GM18867 (cell line): ENCODE results near the gene MRPS34.

Experiments
- ATAC-seq: cut with Tn5 transposase; IDR thresholded peaks from one replicate; pipeline ENCODE4 v1.9.1; 2021; ENCODE audit warnings: mild to moderate bottlenecking, moderate library complexity; ENCODE audit not compliant: unreplicated experiment

The MRPS34 gene

GRCh38 chr16:1771188-1771863 is 1.6 kb downstream of the MRPS34 start, which contains the start of gene NME3:
Gene NME3 (minus strand): TSS chr16:1771543. CDS start chr16:1771534, 9 bp downstream.
- peak; percentile 24 for ATAC-seq

- no peak for ATAC-seq
Observed at GRCh38 chr16:1770328-1771187, 2.4 kb downstream of the MRPS34 start.

DNA sequence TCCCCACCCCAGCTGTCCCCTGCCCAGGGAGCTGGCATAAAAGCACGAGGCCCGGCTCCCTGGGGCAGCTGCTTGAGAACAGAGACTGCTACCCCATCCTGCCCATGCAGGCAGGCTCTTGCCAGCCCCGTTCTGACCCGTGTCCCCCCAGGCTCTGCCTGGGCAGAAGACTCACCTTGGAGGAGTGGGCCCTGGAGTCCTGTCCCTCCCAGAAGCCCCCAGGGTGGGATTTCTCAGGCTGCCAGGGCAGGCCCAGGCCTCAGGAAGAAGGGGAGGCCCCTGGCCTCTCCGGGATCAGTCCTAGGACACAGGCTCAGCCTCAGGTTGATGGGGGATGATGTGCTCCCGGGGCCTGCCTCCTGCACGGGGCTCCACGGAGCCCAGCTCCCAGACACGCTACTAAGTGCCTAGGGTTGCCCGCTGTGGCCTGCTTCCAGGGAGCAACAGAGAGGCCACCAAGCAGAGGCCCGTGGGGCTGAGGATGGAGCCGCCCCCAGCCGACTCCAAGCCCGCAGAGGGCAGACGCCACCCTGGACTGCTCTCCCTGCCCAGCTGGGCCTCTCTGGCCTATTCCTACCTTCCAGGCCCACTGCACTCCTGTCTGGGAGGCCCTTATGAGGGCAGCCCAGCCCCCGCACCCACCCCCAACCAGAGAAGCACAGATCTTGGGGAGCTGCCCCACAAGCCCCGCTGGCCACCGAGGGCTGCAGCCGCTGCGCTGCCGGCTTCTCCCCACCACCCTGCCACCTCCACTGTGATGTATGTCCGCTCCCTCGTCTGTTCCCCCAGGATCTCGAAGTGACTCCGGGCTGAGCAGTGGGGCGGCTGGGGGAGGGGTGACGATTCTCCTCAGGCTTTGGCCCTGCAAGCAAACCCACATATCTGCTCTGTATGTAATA is 3.3 kb downstream of the MRPS34 start:
- no peak for ATAC-seq

DNA sequence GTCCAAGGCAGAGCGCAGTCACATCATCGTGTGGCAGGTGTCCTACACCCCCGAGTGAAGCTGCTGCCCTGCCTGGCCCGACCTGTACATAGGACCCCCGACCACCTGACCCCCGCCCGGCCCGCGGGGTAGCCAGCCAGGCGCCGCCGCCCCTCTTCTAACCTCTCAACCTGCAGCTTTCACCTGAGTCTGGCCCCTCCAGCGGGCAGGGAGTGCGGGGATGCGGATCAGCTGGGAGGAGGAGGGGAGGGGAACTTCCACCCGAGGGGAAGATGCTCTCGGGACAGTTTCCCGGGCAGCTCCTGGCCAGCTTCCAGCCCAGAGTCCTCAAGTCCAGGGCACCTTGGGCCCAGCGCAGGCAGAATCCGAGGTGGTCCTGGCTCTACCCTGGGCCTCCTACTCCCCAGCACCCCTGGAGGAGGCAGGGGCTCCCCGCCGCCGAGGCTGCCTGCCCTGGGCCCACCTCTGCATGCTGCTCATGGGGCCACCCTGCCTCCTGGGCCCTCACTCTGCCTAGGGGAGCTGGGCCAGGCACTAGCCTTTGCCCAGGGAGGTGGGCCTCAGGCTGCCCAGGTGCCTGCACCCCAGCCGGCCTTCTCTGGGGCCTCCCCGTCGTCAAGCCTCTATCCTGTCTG is 4.0 kb downstream of the MRPS34 start:
- ATAC-seq = no peak

GRCh38 chr16:1768061-1768766 is 4.7 kb downstream of the MRPS34 start:
- ATAC-seq = no peak

DNA sequence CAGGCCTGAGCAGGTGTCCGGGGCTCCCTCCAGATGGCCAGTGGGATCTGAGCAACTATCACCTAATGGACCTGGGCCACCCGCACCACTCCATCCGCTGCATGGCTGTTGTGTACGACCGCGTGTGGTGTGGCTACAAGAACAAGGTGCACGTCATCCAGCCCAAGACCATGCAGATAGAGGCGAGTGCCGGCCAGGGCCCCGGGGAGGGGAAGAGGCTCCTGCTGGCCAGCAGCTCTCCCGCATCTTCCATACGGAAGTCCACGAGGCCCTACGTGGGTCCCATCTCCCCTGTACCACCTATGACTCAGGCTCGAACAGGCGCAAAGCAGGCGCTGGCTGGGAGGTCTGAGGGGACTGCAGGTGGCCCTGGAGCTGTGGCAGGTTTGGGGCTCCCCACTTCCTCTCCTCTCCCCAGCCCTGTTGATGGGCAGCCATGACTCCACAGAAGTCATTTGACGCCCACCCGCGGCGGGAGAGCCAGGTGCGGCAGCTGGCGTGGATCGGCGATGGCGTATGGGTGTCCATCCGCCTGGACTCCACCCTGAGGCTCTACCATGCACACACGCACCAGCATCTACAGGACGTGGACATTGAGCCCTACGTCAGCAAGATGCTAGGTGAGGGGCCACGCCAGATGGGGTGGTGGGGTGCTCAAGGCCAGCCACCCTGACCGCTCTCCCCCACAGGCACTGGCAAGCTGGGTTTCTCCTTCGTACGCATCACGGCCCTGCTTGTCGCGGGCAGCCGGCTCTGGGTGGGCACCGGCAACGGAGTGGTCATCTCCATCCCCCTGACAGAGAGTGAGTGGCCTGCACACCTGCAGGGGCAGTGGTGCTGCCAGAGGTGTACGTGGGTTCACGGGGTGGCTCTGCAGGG is 5.6 kb downstream of the MRPS34 start:
- no peak for ATAC-seq

- no peak for ATAC-seq
Observed at GRCh38 chr16:1766701-1767100, 6.2 kb downstream of the MRPS34 start.

DNA sequence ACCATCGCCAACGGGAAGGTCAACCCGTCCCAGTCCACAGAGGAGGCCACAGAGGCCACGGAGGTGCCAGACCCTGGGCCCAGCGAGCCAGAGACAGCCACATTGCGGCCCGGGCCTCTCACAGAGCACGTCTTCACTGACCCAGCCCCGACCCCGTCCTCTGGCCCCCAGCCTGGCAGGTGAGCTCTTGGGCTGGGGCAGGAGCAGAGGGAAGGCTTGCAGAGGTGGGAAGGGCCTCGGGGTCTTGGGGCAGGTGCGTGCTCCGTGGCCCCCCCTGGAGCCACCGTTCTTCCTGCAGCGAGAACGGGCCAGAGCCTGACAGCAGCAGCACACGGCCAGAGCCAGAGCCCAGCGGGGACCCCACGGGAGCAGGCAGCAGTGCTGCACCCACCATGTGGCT is 6.7 kb downstream of the MRPS34 start:
- ATAC-seq = no peak

DNA sequence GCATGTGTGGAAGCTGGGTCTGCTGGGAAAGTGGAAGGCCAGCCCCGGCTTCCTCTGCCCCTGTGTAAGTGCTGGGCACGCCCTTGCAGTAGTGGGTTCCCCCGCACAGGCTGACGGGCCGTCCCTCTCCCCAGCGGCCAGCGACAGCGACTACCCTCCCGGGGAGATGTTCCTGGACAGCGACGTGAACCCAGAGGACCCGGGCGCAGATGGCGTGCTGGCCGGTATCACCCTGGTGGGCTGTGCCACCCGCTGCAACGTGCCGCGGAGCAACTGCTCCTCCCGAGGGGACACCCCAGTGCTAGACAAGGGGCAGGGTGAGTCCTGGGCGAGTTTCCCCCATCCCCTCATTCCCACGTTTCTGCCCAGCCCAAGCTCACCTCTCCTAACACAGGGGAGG is 7.1 kb downstream of the MRPS34 start:
- ATAC-seq = no peak

DNA sequence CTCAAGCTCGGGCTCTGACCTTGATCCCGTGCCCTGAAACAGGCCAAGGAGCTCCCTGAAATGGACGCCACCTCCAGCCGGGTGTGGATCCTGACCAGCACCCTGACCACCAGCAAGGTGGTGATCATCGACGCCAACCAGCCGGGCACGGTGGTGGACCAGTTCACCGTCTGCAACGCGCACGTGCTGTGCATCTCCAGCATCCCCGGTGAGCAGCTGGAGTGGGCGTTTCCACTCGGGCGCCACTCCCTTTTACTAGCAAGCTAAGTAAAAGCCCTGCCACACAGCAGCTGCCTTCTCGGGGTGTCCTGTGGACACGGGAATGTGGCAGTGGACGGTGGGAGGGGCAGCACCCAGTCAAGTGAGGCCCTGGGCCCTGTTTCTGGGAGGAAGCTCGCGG is 8.0 kb downstream of the MRPS34 start:
- ATAC-seq = no peak

DNA sequence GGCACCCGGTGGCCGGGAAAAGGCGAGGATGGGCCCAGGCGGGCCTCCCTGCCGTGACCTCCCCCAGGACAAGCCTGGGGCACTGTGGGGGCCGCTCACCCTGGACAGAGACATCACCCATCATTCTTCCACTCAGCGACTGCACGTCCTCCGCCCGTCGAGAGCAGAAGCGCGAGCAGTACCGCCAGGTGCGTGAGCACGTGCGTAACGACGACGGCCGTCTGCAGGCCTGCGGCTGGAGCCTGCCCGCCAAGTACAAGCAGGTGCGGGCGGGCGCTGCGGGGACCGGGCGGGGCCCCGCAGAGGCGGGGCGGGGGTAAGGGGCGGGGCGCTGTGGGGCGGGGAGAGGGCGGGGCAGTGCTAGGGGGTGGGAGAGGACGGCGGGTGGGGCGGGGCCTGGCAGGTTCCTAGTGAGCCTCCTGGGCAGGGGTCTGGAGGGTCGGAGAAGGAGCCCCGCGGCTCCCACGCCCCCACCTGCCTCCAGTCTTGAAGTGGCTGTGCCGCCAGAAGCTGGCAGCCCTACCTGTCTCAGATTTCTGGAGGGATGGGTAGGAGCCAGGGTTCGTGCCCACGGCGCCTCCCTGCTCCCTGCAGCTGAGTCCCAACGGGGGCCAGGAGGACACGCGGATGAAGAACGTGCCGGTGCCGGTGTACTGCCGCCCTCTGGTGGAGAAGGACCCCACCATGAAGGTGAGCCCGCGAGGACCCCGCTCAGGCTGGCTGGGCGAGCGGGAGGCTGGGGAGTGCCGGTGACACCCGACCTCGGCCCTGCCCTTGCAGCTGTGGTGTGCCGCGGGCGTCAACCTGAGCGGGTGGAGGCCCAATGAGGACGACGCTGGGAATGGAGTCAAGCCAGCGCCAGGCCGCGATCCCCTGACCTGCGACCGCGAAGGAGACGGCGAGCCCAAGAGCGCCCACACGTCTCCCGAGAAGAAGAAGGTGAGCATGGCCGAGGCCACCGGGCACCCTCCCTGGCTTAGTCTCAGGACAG is 9.1 kb downstream of the MRPS34 start:
- no peak for ATAC-seq

- no peak for ATAC-seq
Observed at GRCh38 chr16:1762879-1763520, 9.9 kb downstream of the MRPS34 start.

- no peak for ATAC-seq
Observed at GRCh38 chr16:1762196-1762878, 10.6 kb downstream of the MRPS34 start.

DNA sequence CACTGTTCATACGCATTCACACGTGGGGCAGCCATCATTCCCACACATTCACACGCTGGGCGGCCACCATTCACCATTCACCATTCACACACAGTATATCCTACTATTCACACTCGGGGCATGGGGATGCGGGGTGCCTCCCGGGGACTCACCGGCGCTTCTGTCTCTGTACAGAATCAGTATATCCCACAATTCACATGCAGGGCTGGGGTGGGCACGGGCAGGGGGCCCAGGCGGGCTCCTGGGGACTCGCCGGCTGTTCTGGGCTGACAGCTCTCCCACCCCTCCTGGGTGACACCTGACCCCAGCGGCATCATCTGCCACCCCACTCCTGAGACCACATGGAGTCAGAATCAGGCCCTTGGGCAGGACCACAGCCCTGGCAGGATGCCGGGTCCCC is 11.2 kb downstream of the MRPS34 start:
- ATAC-seq = no peak

DNA sequence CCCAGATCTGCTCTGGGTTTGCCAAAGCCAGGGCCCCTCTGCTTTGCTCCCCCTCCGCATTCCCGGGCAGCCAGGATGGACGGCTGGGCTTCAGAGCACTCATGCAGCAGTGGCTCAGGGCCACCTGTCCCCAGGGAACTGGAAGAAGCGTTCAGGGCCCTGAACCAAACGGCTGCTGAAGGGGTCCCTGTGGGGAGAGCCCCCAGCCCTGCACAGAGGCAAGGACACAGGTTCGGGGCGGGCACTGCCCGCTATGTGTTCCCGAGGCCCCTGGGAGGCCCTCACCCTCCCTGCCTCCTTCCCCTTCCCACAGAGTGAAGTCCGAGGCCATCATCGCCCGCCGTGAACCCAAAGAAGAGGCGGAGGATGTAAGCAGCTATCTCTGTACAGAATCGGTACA is 12.0 kb downstream of the MRPS34 start:
- ATAC-seq = no peak

DNA sequence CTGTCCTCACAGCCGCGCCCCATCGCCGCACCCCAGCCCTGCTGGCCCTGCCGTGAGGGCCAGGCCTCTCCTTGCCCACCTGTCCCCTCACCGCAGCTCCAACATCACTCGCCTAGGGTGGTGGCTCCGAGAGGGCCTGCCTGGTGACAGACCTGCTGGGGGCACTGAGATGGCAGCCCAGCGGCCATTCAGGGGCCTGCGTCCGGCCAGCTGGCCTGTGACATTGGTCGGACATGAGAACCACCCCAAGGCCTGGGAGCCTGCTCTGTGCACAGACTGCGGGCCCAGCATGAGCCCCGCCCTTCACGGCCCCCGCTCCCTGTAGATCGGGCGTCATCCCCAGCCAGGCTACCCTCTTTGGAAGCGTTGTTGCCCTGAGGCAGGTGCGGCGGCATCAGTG is 13.4 kb downstream of the MRPS34 start:
- ATAC-seq = no peak

- ATAC-seq = no peak
Observed at GRCh38 chr16:1758923-1759322, 14.0 kb downstream of the MRPS34 start.
